ENCODE results near the gene AXL.
A peak's percentile ranks its signal among the peaks of the same experiment; 100 is the strongest.
"Not testable (repeated sequence)": the region's sequence is repeated elsewhere in the genome, so short reads cannot be mapped to it uniquely, and the experiment has no call there.

The AXL gene

DNA sequence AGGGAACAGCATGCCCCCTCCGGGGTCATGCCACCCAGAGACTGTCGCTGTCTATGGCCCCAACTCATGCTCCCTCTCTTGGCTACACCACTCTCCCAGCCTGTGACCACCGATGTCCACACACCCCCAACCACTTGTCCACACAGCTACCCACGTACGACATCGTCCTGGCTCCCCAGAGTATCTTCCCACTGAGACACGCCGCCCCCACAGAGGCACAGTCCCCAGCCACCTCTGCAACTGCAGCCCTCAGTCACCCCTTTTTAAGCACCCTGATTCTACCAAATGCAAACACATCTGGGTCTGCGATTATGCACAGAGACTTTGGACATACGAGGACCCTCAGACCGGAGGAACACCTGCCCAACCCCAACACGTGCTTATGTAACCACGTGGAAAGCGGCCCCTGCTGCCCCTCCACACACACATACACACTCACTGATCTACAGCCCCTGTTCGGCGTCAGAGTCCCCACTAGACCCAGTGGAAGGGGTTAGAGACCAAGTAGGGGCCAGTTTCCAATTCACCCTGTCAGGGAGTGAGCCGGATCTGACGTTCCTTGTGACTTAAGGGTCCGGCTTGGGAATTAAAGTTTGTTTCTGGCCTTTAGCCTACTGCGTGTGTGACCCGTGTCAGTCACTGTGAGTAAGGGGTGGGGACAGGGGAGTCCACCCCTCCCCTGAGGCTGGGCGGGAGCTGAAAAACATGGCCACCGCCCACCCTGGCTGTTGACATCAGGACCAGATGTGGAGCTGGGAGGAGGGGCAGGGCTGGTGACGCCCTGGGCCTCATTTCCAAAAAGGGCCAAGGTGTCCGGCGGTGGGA, 11.9 kb upstream of the AXL start:
- DNase-seq (ENCODE audit: low read depth in 2 of 2), result no peak

DNA sequence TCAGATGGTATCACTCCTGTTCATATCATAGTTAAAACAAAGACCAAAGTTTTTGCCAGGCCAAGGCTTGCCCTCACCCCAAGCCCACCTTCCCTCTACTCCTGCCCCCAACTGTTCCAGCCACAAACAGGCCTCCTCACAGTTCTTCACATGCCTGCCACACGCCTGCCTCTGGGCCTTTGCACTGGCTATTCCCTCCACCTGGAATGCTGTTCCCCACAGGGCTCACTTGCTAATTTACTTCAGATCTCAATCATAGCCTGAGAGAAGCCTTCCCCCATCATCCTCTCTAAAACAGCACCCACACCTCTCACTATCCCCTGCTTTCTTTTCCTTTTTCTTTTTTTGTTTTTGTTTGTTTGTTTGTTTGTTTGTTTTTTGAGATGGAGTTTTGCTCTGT, 4.9 kb upstream of the AXL start:
- DNase-seq (ENCODE audit: low read depth in 2 of 2), result no peak

DNA sequence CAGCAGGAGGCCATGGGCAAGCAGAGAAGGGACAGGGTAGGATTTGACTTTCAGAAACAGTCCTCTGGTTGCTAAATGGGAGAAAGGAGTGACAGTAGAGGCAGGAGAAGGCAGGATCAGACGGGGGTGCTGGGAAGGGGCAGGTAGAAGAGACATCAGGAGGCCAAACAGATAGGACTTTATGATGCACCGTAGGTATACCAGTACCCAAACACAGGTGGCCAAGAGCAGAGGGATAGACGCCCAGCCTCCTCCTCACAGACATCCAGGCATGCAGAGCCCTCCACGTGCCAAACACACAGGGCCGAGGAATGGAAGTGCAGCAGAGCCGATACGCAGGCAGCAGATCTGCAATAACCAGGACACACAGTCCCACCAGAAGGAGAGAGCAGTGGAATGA, 1.3 kb upstream of the AXL start:
- no peak for DNase-seq (ENCODE audit: low read depth in 2 of 2)

DNA sequence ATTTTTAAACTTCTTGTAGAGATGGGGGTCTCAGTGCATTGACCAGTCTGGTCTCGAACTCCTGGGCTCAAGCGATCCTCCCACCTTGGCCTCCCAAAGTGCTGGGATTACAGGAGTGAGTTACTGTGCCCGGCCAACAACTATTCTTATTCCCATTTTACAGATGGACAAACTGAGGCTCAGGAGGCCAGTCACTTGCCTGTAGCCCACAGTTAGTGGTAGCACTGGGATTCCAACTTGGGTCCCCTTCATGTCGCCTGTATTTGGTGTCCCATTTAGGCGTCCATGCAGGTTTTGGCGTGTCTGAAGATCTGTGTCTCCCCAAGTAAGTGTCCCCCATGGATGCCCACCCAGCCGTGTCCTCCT, 791 bp upstream of the AXL start:
- no peak for DNase-seq (ENCODE audit: low read depth in 2 of 2)

DNA sequence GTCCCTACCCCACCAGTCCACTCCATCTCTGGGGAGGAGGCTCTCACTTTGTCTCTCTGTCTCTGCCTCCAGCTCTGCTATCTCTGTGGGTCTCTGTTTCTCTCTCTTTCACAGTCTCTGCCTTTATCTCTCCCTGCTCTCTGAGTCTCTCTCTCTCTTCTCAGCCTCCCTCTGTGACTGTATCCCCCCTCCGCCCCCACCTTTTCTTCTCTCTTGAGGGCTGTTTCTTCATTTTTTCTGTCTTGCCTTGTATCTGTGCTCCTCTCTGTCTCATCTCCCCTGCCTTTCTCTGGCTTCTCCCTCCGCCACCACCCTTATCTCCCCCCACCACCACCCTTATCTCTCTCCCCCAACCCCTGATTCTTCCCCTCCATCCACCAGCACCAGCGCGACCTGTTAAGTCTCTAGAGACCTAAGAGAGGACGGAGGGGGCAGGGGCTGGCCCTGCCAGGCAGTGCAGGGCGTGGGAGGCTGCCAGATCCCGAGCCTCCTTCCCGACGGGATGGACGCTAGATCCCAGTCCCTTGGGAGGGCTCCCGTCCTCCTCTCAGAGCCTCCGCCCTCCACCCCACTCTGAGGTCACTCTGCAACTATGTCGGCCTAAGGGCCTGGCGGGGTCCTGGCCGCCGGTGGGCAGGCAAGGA, 1.0 kb downstream of the AXL start:
- DNase-seq (ENCODE audit: low read depth in 2 of 2), result no peak

DNA sequence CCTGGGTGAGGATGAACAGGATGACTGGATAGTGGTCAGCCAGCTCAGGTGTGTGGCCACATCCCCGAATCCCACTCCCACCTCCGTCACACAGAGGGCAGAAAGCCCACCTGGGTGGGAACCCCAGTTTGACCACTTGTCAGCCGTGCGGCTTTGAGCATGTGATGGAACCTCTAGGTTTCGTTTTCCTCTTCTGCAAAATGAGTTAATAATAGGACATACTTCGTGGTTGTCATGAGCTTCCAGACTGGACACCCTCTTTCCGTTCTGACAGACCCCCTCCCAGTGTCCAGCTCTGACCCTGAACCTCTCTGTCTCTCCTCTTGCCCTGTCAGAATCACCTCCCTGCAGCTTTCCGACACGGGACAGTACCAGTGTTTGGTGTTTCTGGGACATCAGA, 1.8 kb downstream of the AXL start:
- no peak for DNase-seq (ENCODE audit: low read depth in 2 of 2)

DNA sequence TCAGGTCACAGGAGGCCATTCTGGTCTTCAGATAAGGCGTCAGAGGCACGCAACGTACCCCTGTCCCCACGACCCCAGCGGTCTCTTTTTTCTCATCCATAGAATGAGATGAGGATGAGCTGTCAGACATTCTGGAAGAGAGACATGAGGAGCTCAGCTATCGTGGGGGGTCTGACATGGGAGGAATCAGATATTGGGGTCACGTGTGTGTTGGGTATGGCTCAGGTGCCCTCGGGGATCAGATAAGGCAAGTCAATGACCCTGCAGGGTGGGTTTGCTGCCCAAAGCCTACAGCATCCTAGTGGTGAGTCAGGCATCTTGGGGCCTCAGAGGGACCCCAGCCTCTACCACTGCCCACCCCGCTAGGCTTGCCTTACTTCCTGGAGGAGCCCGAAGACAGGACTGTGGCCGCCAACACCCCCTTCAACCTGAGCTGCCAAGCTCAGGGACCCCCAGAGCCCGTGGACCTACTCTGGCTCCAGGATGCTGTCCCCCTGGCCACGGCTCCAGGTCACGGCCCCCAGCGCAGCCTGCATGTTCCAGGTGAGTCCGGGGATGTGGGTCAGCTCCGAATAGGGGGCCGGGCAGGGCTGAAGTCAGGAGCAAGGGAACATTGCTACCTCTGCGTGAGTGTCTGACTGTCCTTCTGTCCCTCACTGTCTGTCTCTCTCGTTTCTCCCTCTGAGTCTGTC, 2.6 kb downstream of the AXL start:
- no peak for DNase-seq (ENCODE audit: low read depth in 2 of 2)

DNA sequence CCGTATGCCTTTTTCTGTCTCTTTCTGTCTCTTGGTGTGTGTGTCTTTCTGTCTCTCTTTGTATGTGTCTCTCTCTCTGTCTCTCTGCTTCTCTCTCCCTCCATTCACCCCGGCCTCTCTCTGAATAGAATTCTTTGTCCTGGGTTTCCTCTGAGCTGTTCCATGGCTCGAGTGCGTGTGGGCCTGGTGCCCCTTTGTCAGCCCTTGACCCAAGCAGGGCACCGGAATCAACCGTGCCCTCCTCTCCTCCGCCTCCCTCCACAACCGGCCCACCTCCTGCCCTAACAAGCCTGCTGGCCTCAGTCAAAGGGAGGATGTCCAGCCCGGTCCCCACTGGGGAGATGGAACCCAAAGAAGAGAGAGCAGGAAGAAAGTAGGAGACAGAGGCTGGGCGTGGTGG, 3.2 kb downstream of the AXL start:
- no peak for DNase-seq (ENCODE audit: low read depth in 2 of 2)

DNA sequence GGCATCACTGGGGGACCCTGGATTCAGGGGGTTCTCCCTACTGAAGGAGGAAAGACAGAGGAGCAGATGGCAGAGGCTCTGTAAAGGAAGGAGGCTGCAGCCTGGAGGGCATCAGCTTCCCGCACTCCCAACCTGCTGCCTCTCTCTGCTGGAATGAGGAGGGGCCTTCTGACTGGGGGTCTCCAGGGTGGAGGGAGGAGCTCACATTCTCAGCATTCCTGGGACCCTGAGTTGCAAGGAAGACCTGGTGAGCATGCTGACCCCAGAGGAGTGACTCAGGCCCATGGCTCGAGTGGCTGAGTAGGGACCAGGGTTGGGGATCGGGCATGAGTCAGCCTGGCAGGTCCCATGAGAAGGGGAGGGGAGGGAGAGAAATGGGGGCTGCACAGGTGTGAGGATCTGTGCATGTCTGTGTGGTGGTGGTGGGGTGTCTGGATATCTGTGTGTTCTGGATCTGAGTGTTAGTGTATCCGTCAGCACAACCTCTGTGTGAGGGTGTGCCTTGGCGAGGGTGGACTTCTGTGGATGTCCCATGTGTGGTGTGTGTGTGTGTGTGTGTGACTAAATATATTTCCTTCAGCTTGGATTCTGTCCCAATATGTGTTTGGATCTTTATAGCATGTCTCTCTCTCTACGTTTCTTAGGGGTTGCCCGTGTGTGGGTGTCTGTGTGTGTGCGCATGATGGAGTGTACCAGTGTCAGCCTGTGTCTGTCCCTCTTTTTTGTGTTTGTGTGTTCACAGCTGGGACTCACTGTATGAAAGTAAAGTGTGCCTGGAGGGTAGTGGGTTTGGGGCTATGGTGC, 4.6 kb downstream of the AXL start:
- DNase-seq (ENCODE audit: low read depth in 2 of 2), result no peak

DNA sequence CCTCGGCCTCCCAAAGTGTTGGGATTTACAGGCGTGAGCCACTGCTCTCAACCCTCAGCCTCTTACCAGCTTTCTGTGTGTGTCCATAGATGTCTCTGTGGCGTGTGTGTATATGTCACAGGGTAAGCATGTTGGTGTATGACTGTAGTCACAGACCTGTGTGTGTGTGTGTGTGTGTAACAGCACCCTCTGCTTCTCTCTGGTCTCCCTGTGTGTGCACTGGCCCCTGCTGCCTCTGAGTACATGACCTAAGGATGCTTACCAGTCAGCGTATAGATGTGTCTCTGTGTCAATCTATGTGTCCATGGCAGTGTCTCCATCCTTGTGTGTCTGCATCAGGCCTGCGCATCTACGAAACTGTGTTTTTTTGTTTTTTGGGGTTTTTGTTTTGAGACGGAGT, 5.6 kb downstream of the AXL start:
- no peak for DNase-seq (ENCODE audit: low read depth in 2 of 2)

DNA sequence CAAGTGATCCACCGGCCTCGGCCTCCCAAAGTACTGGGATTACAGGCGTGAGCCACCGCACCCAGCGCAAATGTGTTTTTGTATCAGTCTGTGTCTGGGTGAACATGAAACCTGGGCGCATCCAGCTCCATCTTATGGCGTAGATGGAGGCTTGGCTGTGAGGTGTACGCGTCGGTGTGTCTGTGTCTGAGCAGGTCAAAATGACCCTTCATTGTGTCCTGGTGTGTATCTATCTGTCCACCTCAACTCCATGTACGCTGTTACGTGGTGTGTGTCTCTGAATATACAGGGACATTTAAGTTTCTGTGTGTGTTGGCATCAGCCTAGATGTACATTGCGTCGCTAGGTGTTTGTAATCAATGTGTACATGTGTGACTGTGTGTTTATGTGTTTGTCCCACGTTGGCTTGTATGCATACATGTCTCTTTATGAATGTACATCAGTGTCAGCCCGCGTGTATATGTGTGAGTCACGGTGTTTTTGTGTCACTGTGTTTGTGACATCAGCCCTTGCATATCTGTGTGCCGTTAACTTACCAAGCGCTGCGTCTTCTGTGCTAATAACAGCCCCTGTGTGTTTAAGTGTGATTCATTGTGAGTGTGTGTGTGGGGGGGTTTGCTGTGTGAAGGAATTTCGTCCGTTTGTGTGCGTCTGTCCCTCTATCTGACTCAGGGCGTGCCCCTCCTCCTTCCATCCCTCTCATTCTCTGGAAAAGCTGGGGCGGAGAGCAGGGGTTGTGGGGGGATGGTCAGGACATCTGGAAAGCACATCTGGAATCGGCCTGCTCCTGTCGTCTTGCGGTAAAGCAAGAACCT, 6.4 kb downstream of the AXL start:
- DNase-seq (ENCODE audit: low read depth in 2 of 2), result peak; percentile 42 to 49

DNA sequence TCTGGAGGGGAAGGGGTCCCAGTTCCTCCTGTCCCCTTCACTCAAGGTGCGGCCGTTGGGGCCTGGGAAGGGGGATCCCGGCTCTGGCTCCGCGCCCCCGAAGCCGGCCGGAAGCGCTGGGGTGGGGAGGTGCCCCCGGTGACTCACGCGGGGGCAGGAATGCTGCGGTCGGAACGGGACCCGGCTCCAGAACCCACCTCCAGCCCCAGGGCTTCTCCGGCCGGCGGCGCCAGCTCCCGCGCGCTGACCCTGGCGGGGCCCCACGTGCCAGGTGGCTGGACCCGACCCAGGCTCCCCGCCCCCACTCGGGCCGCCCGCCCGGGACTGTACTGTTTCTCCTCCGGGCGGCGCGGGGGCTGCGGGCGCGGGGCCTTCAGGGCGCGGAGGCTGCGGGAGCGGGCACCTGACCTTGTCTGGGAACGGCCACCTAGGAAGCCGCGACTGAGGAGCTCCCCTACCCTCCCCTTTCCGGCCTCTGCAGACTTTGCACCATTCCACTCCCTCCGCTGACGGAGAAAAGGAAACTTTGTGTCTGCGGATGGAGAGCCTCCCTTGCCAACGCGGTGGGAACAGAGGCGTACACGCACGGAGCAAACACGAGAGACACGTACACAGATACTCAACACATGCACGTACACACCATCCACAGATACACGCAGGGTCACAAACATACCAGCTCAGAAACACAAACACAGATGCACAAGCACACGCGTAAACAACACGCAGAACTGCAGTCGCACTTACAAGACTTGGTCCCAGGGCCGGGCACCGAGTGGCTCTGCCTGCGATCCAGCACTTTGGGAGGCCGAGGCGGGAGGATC, 7.2 kb downstream of the AXL start:
- peak in 1 of 2 donors; percentile 25 for DNase-seq (ENCODE audit: low read depth in 2 of 2)

DNA sequence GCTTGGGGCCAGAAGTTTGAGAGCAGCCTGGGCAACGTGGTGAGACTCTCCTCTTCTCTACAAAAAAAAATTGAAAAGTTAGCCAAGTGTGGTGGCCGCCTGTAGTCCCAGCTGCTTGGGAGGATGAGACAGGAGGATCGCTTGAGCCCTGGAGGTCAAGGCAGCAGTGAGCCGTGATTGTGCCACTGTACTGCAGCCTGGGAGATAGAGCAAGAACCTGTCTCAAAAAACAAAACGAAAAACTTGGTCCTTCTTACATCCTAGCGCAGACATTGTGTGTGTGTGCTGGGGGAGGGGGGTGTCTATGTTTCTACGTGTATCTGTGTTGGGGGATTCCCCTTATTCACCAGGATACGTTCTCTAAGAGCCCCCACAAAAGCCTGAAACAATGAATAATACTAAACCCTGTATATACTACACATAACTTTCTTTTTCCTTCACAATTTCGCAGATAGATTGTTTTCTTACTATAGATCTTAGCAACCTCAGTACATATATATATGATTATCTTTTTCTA, 7.9 kb downstream of the AXL start:
- no peak for DNase-seq (ENCODE audit: low read depth in 2 of 2)

DNA sequence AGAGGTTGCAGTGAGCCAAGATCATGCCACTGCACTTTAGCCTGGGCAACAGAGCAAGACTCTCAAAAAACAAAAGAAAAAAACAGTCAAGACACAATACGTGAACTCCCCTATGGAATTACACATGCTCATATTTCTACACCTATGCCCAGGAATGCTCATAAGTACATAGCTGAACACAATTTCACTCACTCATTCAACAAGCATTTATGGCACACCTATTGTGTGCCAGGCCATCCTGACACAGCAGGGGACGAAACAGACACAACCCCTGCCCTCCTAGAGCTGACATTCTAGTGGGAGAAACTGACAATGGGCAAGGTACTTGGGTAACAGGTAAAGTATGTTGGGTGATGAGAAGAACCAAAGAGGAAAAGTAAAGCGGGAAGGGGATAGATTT, 9.5 kb downstream of the AXL start:
- DNase-seq (ENCODE audit: low read depth in 2 of 2), result no peak

DNA sequence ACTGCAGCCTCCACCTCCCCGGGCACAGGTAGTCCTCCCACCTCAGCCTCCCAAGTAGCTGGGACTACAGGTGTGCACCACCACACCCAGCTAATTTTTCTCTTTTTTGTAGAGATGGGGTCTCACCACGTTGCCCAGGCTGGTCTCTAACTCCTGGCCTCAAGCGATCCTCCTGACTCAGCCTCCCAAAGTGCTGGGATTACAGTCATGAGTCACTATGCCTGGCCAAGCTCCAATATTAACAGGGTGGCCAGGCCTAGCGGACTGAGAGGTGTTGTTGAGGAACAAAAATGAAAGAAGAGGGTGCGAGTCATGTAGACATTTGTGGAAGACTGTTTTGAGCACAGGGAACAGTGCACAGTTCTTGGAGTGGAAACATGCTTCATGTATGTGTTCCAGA, 10.3 kb downstream of the AXL start:
- DNase-seq (ENCODE audit: low read depth in 2 of 2), result not testable (repeated sequence)

DNA sequence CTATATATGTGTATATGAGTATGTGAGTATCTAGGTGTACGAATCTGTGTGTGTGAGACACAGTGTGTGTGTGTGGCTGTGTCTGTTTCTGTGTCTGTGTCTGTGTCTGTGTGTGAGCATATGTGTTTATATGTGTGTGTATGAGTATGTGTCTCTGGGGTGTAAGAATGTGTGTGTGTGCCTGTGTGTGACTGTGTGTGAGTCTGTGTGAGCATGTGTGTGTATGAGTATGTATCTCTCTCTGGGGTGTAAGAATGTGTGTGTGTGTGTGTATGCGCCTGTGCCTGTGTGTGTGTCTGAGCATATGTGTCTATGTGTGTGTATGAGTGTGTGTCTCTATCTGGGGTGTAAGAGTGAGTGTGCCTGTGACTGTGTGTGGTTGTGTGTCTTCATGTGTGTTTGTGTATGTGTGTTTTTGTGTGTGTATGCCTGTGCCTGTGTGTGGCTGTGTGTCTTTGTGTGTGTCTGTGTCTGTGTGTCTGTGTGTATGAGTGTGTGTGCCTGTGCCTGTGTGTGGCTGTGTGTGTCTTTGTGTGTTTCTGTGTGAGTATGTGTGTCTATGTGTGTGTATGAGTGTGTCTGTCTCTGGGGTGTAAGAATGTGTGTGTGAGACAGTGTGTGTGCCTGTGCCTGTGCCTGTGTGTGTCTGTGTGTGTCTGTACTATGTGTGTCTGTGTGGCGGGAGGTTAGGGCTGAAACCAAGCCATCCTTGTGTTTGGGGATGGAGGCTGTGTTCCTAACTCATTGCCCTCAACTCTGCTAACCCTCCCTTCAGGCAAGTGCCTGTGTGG, 11.2 kb downstream of the AXL start:
- no peak for DNase-seq (ENCODE audit: low read depth in 2 of 2)

DNA sequence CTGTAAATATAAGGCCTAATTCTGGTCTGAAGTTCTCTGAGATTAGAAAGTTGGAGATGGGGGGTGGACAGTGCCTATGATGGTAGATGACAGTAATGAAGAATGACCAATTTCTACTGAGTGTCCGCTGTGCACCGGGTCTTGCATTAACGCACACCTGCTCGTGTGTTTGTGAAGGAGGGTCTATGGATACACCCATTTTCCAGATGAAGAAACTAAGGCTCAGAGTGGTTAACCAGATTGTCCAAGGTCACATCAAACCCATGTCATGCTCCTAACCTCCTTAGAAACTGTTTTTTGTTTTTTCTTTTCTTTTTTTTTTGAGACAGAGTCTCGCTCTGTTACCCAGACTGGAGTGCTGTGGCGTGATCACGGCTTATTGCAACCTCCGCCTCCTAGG, 13.7 kb downstream of the AXL start:
- no peak for DNase-seq (ENCODE audit: low read depth in 2 of 2)

DNA sequence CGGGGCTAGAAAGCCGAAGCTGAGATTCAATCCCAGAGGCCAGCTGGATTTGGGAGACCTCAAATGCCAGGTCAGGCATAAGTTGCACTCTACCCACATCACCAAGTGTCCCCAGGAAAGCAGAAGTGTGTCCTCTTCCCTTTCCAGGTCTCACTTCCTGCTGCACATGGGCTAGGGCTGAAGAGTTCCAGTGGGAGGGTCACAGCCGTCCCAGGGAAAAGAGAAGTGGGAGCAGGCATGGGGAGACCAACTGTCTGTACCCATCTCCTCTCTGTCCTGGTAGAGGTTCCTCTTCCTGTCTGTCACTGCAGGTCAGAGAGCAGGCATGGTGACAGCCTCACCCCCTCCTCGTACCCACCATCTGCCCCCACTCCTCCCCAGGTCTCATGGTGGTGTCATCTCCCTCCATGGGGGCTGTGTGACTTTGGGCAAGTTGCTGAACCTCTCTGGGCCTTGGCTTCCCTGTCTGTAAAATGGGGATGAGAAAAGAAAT, 14.8 kb downstream of the AXL start:
- DNase-seq (ENCODE audit: low read depth in 2 of 2), result no peak

DNA sequence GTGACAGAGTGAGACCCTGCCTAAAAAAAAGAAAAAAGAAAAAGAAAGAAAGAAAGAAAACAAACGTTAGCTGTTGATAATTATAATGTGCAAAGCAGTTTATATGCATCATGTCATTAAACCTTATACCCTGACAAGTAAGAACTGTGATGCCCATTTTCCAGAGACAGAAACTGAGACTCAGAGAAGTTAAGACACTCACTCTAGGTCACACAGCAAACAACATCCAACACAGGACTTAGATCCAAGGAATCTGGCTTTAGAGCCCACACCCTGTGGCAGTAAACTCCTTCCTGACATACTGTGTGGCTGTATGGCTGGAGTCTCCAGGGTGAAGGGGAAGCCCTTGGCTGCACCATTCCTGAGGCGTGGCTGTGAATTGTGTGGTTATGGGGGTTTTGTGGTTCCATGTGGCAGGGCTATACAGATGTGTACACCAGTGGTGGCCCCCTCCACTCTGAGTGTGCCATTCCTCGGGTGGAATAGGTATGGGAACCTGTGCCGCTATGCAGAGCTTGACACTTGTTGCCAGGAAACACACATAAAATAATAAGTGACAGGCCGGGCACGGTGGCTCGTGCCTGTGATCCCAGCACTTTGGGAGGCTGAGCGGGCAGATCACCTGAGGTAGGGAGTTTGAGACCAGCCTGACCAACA, 15.6 kb downstream of the AXL start:
- no peak for DNase-seq (ENCODE audit: low read depth in 2 of 2)
